ENCODE results near the gene CCDC39. TPM values are rescaled to one million over a fixed set of nuclear protein-coding genes. Genes with fewer than 3 reads are reported as not detected.

The CCDC39 gene
- polyA plus RNA-seq, 1 of the 3 experiments (the other 2 are of a cell fraction): not detected

DNA sequence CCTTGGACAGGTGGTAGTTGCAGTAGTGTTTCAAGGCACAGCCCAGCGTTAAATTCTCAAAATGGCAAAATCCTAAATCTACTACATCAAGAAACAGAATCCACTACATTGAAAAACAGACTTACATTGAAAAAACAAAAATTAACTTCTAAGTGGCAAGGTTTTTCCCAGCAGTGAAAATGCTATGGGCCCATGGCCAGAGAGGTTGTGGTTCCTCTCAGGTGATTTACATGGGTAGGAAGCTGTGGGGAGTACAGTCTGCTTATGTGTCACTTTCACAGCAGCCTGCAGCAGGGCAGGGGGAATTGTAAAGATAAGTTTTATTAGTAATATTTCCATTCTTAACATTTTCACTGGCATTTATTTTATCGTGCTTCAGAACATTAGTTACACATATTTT lies 52.4 kb downstream of the CCDC39 start:
- Histone ChIP-seq H3K4me3 (ENCODE audit: low read depth in 2 of 2, low read length in 1 of 2) (no peak overlapping the region), H3K9me2 (no peaks in the 10 kb centered on the region), H3K4me2 (no peak overlapping the region), H3K36me3 (replicated peaks in 1 of 2; ENCODE audit: control insufficient read depth in 1 of 2, insufficient read depth in 2 of 2, low read length in 1 of 2) (no peaks in the 10 kb centered on the region), H3K9me3 (no peaks in the 10 kb centered on the region), H3F3A (replicated peaks; ENCODE audit: insufficient read depth) (no peaks in the 10 kb centered on the region), H3K9ac (no peak overlapping the region), H4K20me1 (ENCODE audit: insufficient read depth) (no peaks in the 10 kb centered on the region), H3K79me2 (ENCODE audit: insufficient read depth) (no peaks in the 10 kb centered on the region), H3K27me3 (ENCODE audit: insufficient read depth) (no peaks in the 10 kb centered on the region), H2AFZ (ENCODE audit: low read depth) (no peak overlapping the region), H3K27ac (ENCODE audit: low read depth in 2 of 2, low read length in 1 of 2) (no peak overlapping the region), H3K4me1 (ENCODE audit: control insufficient read depth in 1 of 2, insufficient read depth in 2 of 2, low read depth in 1 of 2, low read length in 1 of 2) (no peaks in the 10 kb centered on the region)
- TF ChIP-seq MXI1 (IDR thresholded peaks at IDR 0.05; ENCODE audit: low read depth, low read length) (no peak), JUND (IDR thresholded peaks at IDR 0.05) (no peak), FOXJ3 (CRISPR knock-in tag; IDR thresholded peaks at IDR 0.05) (no peak), RFX5 (IDR thresholded peaks at IDR 0.05; ENCODE audit: low read length) (no peak), EZH2phosphoT487 (IDR thresholded peaks at IDR 0.05; ENCODE audit: borderline replicate concordance, low read depth) (no peak), TCF12 (IDR thresholded peaks at IDR 0.05) (no peak), RCOR1 (IDR thresholded peaks at IDR 0.05; ENCODE audit: low read length) (no peak), SIN3A (IDR thresholded peaks at IDR 0.05; ENCODE audit: borderline replicate concordance, low read depth, low read length) (no peak)
- TF ChIP-seq, protein P1, sequence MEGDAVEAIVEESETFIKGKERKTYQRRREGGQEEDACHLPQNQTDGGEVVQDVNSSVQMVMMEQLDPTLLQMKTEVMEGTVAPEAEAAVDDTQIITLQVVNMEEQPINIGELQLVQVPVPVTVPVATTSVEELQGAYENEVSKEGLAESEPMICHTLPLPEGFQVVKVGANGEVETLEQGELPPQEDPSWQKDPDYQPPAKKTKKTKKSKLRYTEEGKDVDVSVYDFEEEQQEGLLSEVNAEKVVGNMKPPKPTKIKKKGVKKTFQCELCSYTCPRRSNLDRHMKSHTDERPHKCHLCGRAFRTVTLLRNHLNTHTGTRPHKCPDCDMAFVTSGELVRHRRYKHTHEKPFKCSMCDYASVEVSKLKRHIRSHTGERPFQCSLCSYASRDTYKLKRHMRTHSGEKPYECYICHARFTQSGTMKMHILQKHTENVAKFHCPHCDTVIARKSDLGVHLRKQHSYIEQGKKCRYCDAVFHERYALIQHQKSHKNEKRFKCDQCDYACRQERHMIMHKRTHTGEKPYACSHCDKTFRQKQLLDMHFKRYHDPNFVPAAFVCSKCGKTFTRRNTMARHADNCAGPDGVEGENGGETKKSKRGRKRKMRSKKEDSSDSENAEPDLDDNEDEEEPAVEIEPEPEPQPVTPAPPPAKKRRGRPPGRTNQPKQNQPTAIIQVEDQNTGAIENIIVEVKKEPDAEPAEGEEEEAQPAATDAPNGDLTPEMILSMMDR (IDR thresholded peaks at IDR 0.05): no peak
- POLR2A ChIA-PET: no interaction called here
- CTCF ChIA-PET: interaction anchor here (1.3 kb wide), 1 partner anchor 53 kb away, joined by 3 read pairs; the partner anchor contains the start of gene CCDC39
- no peak for DNase-seq
- 82% methylated on average over 2 of the region's 2 CpGs for WGBS (ENCODE audit: low lambda C conversion rate)

DNA sequence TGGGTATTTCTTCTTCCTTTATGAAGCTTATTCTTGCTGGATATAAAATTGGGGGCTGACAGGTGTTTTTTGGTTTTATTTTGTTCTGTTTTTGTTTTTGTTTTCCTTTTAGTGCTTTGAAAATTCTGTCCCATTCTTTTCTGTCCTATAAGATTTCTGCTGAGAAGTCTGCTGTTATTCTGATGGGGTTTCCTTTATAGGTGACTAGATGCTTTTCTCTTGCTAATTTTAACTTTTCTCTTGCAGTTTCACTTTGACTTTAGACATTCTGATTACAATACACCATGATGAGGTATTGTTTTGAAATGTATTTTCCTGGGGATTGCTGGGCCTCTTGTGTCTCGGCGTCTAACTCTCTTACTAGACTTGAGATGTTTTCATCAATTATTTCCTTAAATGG lies 54.6 kb downstream of the CCDC39 start:
- Histone ChIP-seq H3K27ac (ENCODE audit: low read depth in 2 of 2, low read length in 1 of 2) (no peak overlapping the region), H3K9me3 (no peaks in the 10 kb centered on the region), H3K9ac (no peak overlapping the region), H3K27me3 (ENCODE audit: insufficient read depth) (no peaks in the 10 kb centered on the region), H3K4me1 (ENCODE audit: control insufficient read depth in 1 of 2, insufficient read depth in 2 of 2, low read depth in 1 of 2, low read length in 1 of 2) (no peaks in the 10 kb centered on the region), H2AFZ (ENCODE audit: low read depth) (no peak overlapping the region), H3K36me3 (replicated peaks in 1 of 2; ENCODE audit: control insufficient read depth in 1 of 2, insufficient read depth in 2 of 2, low read length in 1 of 2) (no peaks in the 10 kb centered on the region), H4K20me1 (ENCODE audit: insufficient read depth) (no peaks in the 10 kb centered on the region), H3K79me2 (ENCODE audit: insufficient read depth) (no peaks in the 10 kb centered on the region), H3K4me2 (no peak overlapping the region), H3K9me2 (no peaks in the 10 kb centered on the region), H3F3A (replicated peaks; ENCODE audit: insufficient read depth) (no peaks in the 10 kb centered on the region), H3K4me3 (ENCODE audit: low read depth in 2 of 2, low read length in 1 of 2) (no peak overlapping the region)
- POLR2A ChIA-PET: no interaction called here
- WGBS (ENCODE audit: low lambda C conversion rate): 93% methylated on average over 2 of the region's 2 CpGs
- DNase-seq: no peak
- CTCF ChIA-PET: interaction anchor here (0.6 kb wide), 1 partner anchor 16 kb away, joined by 4 read pairs; no protein-coding TSS in a partner anchor
- TF ChIP-seq, protein P2, sequence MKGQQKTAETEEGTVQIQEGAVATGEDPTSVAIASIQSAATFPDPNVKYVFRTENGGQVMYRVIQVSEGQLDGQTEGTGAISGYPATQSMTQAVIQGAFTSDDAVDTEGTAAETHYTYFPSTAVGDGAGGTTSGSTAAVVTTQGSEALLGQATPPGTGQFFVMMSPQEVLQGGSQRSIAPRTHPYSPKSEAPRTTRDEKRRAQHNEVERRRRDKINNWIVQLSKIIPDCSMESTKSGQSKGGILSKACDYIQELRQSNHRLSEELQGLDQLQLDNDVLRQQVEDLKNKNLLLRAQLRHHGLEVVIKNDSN (IDR thresholded peaks at IDR 0.05; ENCODE audit: borderline replicate concordance, low read depth): no peak
- no peak for TF ChIP-seq GATA2 (CRISPR knock-in tag; IDR thresholded peaks at IDR 0.05)
- no peak for TF ChIP-seq FOSL2 (IDR thresholded peaks at IDR 0.05; ENCODE audit: borderline replicate concordance, low read depth)
- no peak for TF ChIP-seq RXRA (IDR thresholded peaks at IDR 0.05; ENCODE audit: borderline replicate concordance, low read depth)
- TF ChIP-seq EP300 (IDR thresholded peaks at IDR 0.05; ENCODE audit: borderline replicate concordance in 1 of 2, low read depth in 1 of 2, low read length in 1 of 2): no peak
- TF ChIP-seq SIN3A (IDR thresholded peaks at IDR 0.05; ENCODE audit: borderline replicate concordance, low read depth, low read length): no peak
- no peak for TF ChIP-seq RAD21 (IDR thresholded peaks at IDR 0.05; ENCODE audit: low read length)
